ENCODE results near the gene GALNT9.

DNA sequence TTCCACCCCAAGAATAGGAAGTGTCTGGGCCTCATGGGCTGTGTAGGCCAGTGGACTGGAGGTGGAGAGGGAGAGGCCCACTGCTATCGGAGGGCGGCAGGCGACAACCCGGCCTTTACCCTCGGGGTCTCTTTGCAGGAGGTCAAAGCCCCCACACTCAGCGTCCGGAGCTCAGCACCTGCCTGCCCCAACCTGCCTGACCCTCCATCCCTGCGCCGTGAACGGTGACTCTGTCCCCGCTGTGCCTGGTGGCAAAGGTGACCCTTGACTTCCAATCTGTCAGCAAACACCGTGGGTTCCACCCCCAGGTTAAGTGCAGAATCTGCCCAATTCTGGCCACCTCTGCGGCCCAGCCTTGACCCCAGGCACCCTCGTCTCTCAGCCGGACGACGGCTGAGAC, 15.7 kb upstream of the GALNT9 start:
- no peak for TF ChIP-seq POLR2A (IDR thresholded peaks at IDR 0.05)
- TF ChIP-seq, protein P1, sequence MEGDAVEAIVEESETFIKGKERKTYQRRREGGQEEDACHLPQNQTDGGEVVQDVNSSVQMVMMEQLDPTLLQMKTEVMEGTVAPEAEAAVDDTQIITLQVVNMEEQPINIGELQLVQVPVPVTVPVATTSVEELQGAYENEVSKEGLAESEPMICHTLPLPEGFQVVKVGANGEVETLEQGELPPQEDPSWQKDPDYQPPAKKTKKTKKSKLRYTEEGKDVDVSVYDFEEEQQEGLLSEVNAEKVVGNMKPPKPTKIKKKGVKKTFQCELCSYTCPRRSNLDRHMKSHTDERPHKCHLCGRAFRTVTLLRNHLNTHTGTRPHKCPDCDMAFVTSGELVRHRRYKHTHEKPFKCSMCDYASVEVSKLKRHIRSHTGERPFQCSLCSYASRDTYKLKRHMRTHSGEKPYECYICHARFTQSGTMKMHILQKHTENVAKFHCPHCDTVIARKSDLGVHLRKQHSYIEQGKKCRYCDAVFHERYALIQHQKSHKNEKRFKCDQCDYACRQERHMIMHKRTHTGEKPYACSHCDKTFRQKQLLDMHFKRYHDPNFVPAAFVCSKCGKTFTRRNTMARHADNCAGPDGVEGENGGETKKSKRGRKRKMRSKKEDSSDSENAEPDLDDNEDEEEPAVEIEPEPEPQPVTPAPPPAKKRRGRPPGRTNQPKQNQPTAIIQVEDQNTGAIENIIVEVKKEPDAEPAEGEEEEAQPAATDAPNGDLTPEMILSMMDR (IDR thresholded peaks at IDR 0.05) = no peak

Measured in right lobe of liver (tissue), 4 donors.